Endodermal cell (in vitro differentiated cells): ENCODE data around the gene KCNMB4. TPM values are rescaled to one million over a fixed set of nuclear protein-coding genes. Genes with fewer than 3 reads are reported as not detected.

Experiments
- DNase-seq: peaks from one replicate; pipeline ENCODE4 v3.0.0-alpha.2; 2017
- H3K27ac ChIP-seq: 2 replicates; pipeline ENCODE4 v1.5.1; 2013; ENCODE audit warnings: mild to moderate bottlenecking, low read depth, low read length, moderate library complexity
- H3K27me3 ChIP-seq: 2 replicates; pipeline ENCODE4 v1.6.1; 2013; ENCODE audit warnings: mild to moderate bottlenecking, low read length, moderate library complexity; ENCODE audit not compliant: insufficient read depth, control insufficient read depth, poor library complexity, severe bottlenecking
- H3K36me3 ChIP-seq: 2 replicates; pipeline ENCODE4 v1.7.0; 2013; ENCODE audit warnings: mild to moderate bottlenecking, low read length, moderate library complexity; ENCODE audit not compliant: control insufficient read depth, insufficient read depth
- H3K4me1 ChIP-seq: one replicate; pipeline ENCODE4 v1.7.0; 2013; ENCODE audit warnings: low read length; ENCODE audit not compliant: control insufficient read depth, insufficient read depth
- H3K4me3 ChIP-seq: 2 replicates; pipeline ENCODE4 v1.5.1; 2013; ENCODE audit warnings: mild to moderate bottlenecking, low read length, moderate library complexity
- H3K9ac ChIP-seq: 2 replicates; pipeline ENCODE4 v1.6.1; 2013; ENCODE audit warnings: mild to moderate bottlenecking, low read length, moderate library complexity; ENCODE audit not compliant: poor library complexity, severe bottlenecking; ENCODE audit errors: extremely low read depth
- H3K9me3 ChIP-seq: 2 replicates; pipeline ENCODE4 v1.6.1; 2013; ENCODE audit warnings: mild to moderate bottlenecking, low read length, moderate library complexity; ENCODE audit not compliant: control insufficient read depth
- H3K27ac Mint-ChIP-seq: 2 replicates; pipeline ENCODE4 v1.8.0; 2020; ENCODE audit warnings: mixed read lengths
- H3K27me3 Mint-ChIP-seq: 2 replicates; pipeline ENCODE4 v1.8.0; 2021; ENCODE audit warnings: mild to moderate bottlenecking, mixed read lengths; ENCODE audit not compliant: insufficient read depth
- H3K36me3 Mint-ChIP-seq: 2 replicates; pipeline ENCODE4 v1.8.0; 2020; ENCODE audit warnings: low read depth, mixed read lengths
- H3K4me1 Mint-ChIP-seq: 2 replicates; pipeline ENCODE4 v1.8.0; 2020; ENCODE audit warnings: mixed read lengths
- H3K4me3 Mint-ChIP-seq: 2 replicates; pipeline ENCODE4 v1.8.0; 2020; ENCODE audit warnings: mild to moderate bottlenecking, moderate library complexity, mixed read lengths
- H3K9me3 Mint-ChIP-seq: 2 replicates; pipeline ENCODE4 v1.8.0; 2020; ENCODE audit warnings: mild to moderate bottlenecking, mixed read lengths
- WGBS, 2 experiments: methylation state at CpG; one replicate each; pipeline versions ENCODE4 v1.1.5 to v1.1.7; 2013; ENCODE audit warnings: missing lambda C conversion rate in 2 of 2, mixed read lengths in 1 of 2; ENCODE audit not compliant: insufficient coverage in 1 of 2, insufficient read length in 1 of 2; 5-methylcytosine and 5-hydroxymethylcytosine counted together
- total RNA-seq, 2 donors: library from RNA; stranded (reverse); fragmentation: NEBNext Ultra II Directional in 1 of 2; extraction: Animal tissue kit (Norgen Biotek cat#: 25700) in 1 of 2; gene quantifications; 2 replicates in 1 of 2; 3 replicates in 1 of 2; pipeline ENCODE4 v1.2.1, GENCODE V29; 2021
- TF ChIP-seq, protein P1 (sequence below): fragments of 200-600 bp; sonication (generic); conservative IDR thresholded peaks from 2 replicates; pipeline ENCODE4 v1.5.0; 2021; ENCODE audit warnings: antibody characterized with exemption, mild to moderate bottlenecking

KCNMB4 gene
- total RNA-seq, 2 donors from 2014 or later = 11.9 to 13.1 TPM

DNA sequence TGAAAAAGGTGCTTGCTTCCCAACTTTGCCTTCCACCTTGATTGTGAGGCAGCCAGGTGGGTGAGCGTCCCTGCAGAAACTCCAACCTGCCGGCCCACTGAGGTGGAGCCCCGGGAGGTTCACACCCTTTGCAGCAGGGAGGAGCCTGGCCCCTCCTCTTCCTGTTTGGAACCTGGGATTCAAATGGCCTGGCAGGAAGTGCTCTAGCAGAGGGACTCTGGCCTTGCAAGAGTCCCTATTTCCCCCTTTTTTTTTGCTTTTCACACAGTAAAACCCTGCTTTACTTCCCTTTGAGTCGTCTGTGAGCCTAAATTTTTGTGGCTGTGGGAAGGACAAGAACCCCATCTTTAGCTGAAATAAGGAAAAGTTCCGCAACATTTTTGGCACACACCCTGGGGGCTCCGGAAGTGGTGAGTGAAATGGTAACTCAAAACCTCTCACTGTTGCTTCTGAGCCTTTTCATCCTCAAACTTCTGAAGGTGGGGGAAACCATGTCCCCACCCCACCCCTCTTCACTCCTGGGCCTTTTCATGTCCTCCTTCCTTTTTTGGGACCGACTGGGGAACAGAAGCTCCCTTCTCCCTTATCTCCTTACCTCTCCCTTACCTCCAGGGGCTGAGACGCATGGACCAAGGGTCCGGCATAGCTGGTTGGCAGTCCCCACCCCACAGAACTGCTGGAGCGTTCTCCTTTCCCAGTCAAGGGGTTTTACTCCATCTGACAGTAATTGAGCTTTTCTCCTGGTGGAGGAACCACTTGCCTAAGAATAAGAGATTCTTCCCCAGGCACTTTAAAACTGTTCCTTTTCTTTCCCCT, 102.0 kb downstream of the KCNMB4 start:
- DNase-seq = no peak

GRCh38 chr12:70468741-70469140, 102.7 kb downstream of the KCNMB4 start:
- Mint-ChIP-seq H3K4me1 (no peaks in the 10 kb centered on the region), H3K27me3 (no peaks in the 10 kb centered on the region), H3K4me3 (no peak overlapping the region), H3K9me3 (peaks cover 20% of the 10 kb centered on the region), H3K36me3 (peaks cover 6% of the 10 kb centered on the region), H3K27ac (no peak overlapping the region)
- Histone ChIP-seq H3K27me3 (no peaks in the 10 kb centered on the region), H3K9ac (no peak overlapping the region), H3K4me1 (no peaks in the 10 kb centered on the region), H3K36me3 (no peaks in the 10 kb centered on the region), H3K27ac (no peak overlapping the region), H3K4me3 (no peak overlapping the region), H3K9me3 (peaks cover 14% of the 10 kb centered on the region)
- TF ChIP-seq, protein P1, sequence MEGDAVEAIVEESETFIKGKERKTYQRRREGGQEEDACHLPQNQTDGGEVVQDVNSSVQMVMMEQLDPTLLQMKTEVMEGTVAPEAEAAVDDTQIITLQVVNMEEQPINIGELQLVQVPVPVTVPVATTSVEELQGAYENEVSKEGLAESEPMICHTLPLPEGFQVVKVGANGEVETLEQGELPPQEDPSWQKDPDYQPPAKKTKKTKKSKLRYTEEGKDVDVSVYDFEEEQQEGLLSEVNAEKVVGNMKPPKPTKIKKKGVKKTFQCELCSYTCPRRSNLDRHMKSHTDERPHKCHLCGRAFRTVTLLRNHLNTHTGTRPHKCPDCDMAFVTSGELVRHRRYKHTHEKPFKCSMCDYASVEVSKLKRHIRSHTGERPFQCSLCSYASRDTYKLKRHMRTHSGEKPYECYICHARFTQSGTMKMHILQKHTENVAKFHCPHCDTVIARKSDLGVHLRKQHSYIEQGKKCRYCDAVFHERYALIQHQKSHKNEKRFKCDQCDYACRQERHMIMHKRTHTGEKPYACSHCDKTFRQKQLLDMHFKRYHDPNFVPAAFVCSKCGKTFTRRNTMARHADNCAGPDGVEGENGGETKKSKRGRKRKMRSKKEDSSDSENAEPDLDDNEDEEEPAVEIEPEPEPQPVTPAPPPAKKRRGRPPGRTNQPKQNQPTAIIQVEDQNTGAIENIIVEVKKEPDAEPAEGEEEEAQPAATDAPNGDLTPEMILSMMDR = no peak
- WGBS, 2 experiments = 88 to 93% methylated on average over 3 of the region's 3 CpGs
- no peak for DNase-seq

More for the DNA sequence above, 102.0 kb downstream of the KCNMB4 start:
- H3K27ac Mint-ChIP-seq = no peak overlapping the region
- H3K4me1 Mint-ChIP-seq = no peaks in the 10 kb centered on the region
- Histone ChIP-seq H3K9ac (no peak overlapping the region), H3K4me1 (no peaks in the 10 kb centered on the region), H3K36me3 (no peaks in the 10 kb centered on the region), H3K4me3 (no peak overlapping the region), H3K9me3 (peaks cover 20% of the 10 kb centered on the region), H3K27me3 (no peaks in the 10 kb centered on the region), H3K27ac (no peak overlapping the region)
- 93 to 94% methylated on average over 3 to 10 of the region's 10 CpGs for WGBS, 2 experiments
- TF ChIP-seq, protein P1 = no peak
- H3K27me3 Mint-ChIP-seq = no peaks in the 10 kb centered on the region
- peaks cover 26% of the 10 kb centered on the region for H3K9me3 Mint-ChIP-seq
- peaks cover 6% of the 10 kb centered on the region for H3K36me3 Mint-ChIP-seq
- no peak overlapping the region for H3K4me3 Mint-ChIP-seq

DNA sequence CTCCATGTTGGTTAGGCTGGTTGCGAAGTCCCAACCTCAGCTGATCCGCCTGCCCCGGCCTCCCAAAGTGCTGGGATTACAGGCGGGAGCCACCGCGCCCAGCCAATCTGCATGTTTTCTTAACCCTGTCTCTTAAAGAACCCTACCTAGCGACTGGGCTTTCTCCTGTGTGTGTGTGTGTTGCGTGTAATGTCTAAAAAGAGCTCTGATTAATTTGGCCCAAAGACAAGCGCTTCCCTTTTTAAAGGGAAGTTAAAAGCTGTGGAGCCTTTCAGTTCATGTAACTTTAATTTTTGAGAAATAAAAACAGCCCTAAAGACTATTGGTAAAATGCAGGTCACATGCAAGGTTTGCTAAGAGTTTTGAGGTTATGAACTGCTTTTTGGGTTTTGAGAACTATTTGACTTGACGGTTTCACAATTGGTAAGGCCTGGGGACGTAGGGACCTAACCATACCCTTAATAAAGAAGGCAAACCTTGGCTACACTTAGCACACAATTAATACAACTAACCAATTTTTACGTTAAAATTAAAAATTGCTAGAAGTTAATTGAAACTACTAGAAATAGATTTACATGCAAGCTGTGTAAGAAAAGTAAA, 103.2 kb downstream of the KCNMB4 start:
- peaks cover 2% of the 10 kb centered on the region for H3K36me3 Mint-ChIP-seq
- no peak for DNase-seq
- Histone ChIP-seq H3K27ac (no peak overlapping the region), H3K4me1 (no peaks in the 10 kb centered on the region), H3K4me3 (no peak overlapping the region), H3K9me3 (peaks cover 8% of the 10 kb centered on the region), H3K9ac (no peak overlapping the region), H3K27me3 (no peaks in the 10 kb centered on the region), H3K36me3 (no peaks in the 10 kb centered on the region)
- H3K4me1 Mint-ChIP-seq = no peaks in the 10 kb centered on the region
- H3K9me3 Mint-ChIP-seq = peaks cover 17% of the 10 kb centered on the region
- TF ChIP-seq, protein P1 = no peak
- H3K4me3 Mint-ChIP-seq = no peak overlapping the region
- H3K27me3 Mint-ChIP-seq = no peaks in the 10 kb centered on the region
- WGBS, 2 experiments = 90 to 96% methylated on average over 2 to 12 of the region's 12 CpGs
- no peak overlapping the region for H3K27ac Mint-ChIP-seq
